MM.1S (cell line): ENCODE results near the gene KIFBP.

Experiments used
- DNase-seq: peaks from one replicate; pipeline ENCODE4 v3.0.0-alpha.2; 2015
- H2AFZ ChIP-seq: fragments of 300-600 bp; sonication (generic); 2 replicates; pipeline ENCODE4 v1.6.0; 2016; ENCODE audit warnings: antibody characterized with exemption, low read length
- H3F3A ChIP-seq: fragments of 300-600 bp; sonication (generic); 2 replicates; pipeline ENCODE4 v1.6.1; 2016; ENCODE audit warnings: mild to moderate bottlenecking, antibody characterized with exemption, low read length, moderate library complexity, mixed read lengths; ENCODE audit not compliant: insufficient read depth
- H3K27ac ChIP-seq: fragments of 300-600 bp; sonication (generic); 2 replicates; pipeline ENCODE4 v1.5.1; 2016; ENCODE audit warnings: mild to moderate bottlenecking, low read length
- H3K27me3 ChIP-seq: fragments of 300-600 bp; sonication (generic); replicated peaks from 2 replicates; pipeline ENCODE4 v1.6.0; 2016; ENCODE audit warnings: low read length; ENCODE audit not compliant: insufficient read depth
- H3K36me3 ChIP-seq: fragments of 300-600 bp; sonication (generic); replicated peaks from 2 replicates; pipeline ENCODE4 v1.6.1; 2016; ENCODE audit warnings: mild to moderate bottlenecking, low read length, mixed read lengths; ENCODE audit not compliant: insufficient read depth
- H3K4me1 ChIP-seq: fragments of 300-600 bp; sonication (generic); 2 replicates; pipeline ENCODE4 v1.6.1; 2016; ENCODE audit warnings: low read length, mixed read lengths
- H3K4me2 ChIP-seq: fragments of 300-600 bp; sonication (generic); 2 replicates; pipeline ENCODE4 v1.6.0; 2016; ENCODE audit warnings: low read depth, low read length
- H3K4me3 ChIP-seq: fragments of 300-600 bp; sonication (generic); 2 replicates; pipeline ENCODE4 v1.5.1; 2016; ENCODE audit warnings: low read length, mixed read lengths
- H3K79me2 ChIP-seq: fragments of 300-600 bp; sonication (generic); 2 replicates; pipeline ENCODE4 v1.6.1; 2016; ENCODE audit warnings: mixed run types, low read length, mixed read lengths
- H3K9ac ChIP-seq: fragments of 300-600 bp; sonication (generic); 2 replicates; pipeline ENCODE4 v1.6.1; 2016; ENCODE audit warnings: low read length, mixed read lengths
- H3K9me2 ChIP-seq: fragments of 300-600 bp; sonication (generic); replicated peaks from 2 replicates; pipeline ENCODE4 v1.6.1; 2016; ENCODE audit warnings: mild to moderate bottlenecking, low read length, mixed read lengths; ENCODE audit not compliant: insufficient read depth
- H3K9me3 ChIP-seq: fragments of 300-600 bp; sonication (generic); replicated peaks from 2 replicates; pipeline ENCODE4 v1.6.1; 2016; ENCODE audit warnings: mild to moderate bottlenecking, low read length, mixed read lengths; ENCODE audit not compliant: insufficient read depth
- H4K20me1 ChIP-seq: fragments of 300-600 bp; sonication (generic); 2 replicates; pipeline ENCODE4 v1.6.1; 2016; ENCODE audit warnings: mild to moderate bottlenecking, low read length, moderate library complexity, mixed read lengths; ENCODE audit not compliant: insufficient read depth
- EZH2 ChIP-seq: fragments of 300-600 bp; sonication (generic); optimal IDR thresholded peaks from 2 replicates; pipeline ENCODE3; 2017; ENCODE audit warnings: low read depth, mild to moderate bottlenecking, antibody characterized with exemption, low read length, mixed read lengths
- EZH2phosphoT487 ChIP-seq: fragments of 300-600 bp; sonication (generic); IDR thresholded peaks from 2 replicates; pipeline ENCODE4 v1.6.1; 2018; ENCODE audit warnings: antibody characterized with exemption, low read length
- TF ChIP-seq, protein P1 (sequence below): fragments of 300-600 bp; sonication (generic); IDR thresholded peaks from 2 replicates; pipeline ENCODE4 v1.5.1; 2016; ENCODE audit warnings: antibody characterized with exemption, low read length, mixed read lengths

KIFBP gene

DNA sequence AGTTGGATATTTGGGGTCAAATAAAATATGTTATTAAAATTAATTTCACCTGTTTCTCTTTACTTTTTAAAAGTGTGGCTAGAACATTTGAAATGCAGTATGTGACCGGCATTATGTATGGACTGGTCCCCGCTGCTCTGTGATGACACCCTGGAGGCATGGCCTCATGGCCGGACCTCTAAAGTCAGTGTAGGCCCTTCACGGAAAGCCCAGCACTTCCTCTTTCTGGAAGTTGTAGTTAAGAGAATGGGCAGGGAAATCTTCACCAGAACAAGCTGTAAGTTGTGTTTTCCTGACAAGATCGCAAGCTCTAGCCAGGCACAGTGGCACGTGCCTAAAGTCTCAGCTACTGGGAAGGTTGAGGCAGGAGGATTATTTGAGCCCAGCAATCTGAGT is 61.0 kb downstream of the KIFBP start:
- Histone ChIP-seq H3K27me3 (no peaks in the 10 kb centered on the region), H2AFZ (no peak overlapping the region), H3K79me2 (no peaks in the 10 kb centered on the region), H3K9me2 (no peaks in the 10 kb centered on the region), H3K36me3 (no peaks in the 10 kb centered on the region), H3F3A (peaks cover 13% of the 10 kb centered on the region), H3K4me2 (no peak overlapping the region), H3K4me1 (peaks cover 23% of the 10 kb centered on the region), H3K9ac (no peak overlapping the region), H3K9me3 (no peaks in the 10 kb centered on the region), H3K27ac (no peak overlapping the region), H3K4me3 (no peak overlapping the region), H4K20me1 (no peaks in the 10 kb centered on the region)
- no peak for TF ChIP-seq EZH2phosphoT487
- TF ChIP-seq, protein P1, sequence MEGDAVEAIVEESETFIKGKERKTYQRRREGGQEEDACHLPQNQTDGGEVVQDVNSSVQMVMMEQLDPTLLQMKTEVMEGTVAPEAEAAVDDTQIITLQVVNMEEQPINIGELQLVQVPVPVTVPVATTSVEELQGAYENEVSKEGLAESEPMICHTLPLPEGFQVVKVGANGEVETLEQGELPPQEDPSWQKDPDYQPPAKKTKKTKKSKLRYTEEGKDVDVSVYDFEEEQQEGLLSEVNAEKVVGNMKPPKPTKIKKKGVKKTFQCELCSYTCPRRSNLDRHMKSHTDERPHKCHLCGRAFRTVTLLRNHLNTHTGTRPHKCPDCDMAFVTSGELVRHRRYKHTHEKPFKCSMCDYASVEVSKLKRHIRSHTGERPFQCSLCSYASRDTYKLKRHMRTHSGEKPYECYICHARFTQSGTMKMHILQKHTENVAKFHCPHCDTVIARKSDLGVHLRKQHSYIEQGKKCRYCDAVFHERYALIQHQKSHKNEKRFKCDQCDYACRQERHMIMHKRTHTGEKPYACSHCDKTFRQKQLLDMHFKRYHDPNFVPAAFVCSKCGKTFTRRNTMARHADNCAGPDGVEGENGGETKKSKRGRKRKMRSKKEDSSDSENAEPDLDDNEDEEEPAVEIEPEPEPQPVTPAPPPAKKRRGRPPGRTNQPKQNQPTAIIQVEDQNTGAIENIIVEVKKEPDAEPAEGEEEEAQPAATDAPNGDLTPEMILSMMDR: no peak
- TF ChIP-seq EZH2: no peak
- no peak for DNase-seq

DNA sequence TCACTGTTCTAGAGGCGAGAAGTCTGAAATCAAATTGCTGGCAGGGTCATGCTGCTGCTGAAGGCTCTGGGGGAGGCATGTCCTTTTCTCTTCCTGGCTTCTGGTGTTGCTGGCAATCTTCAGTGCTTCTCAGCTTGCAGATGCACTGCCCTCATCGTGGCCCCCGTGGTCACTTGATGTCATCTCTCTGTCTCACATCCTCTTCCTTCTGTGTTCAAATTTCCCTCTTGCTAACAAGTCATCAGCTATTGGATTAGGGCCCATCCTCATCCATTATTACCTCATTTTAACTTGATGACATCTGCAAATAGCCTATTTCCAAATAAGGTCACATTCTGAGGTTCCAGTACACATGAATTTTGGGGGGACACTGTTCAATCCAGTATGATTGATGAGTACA is 62.7 kb downstream of the KIFBP start:
- Histone ChIP-seq H2AFZ (no peak overlapping the region), H3K4me1 (peaks cover 6% of the 10 kb centered on the region; the same call in 1 of the 2 replicates), H4K20me1 (no peaks in the 10 kb centered on the region), H3K9ac (no peak overlapping the region), H3K79me2 (no peaks in the 10 kb centered on the region), H3F3A (no peaks in the 10 kb centered on the region), H3K4me3 (no peak overlapping the region), H3K9me3 (no peaks in the 10 kb centered on the region), H3K27me3 (no peaks in the 10 kb centered on the region), H3K9me2 (no peaks in the 10 kb centered on the region), H3K36me3 (no peaks in the 10 kb centered on the region), H3K4me2 (no peak overlapping the region), H3K27ac (no peak overlapping the region)
- TF ChIP-seq EZH2: no peak
- TF ChIP-seq EZH2phosphoT487: no peak
- TF ChIP-seq, protein P1: no peak
- DNase-seq: no peak

DNA sequence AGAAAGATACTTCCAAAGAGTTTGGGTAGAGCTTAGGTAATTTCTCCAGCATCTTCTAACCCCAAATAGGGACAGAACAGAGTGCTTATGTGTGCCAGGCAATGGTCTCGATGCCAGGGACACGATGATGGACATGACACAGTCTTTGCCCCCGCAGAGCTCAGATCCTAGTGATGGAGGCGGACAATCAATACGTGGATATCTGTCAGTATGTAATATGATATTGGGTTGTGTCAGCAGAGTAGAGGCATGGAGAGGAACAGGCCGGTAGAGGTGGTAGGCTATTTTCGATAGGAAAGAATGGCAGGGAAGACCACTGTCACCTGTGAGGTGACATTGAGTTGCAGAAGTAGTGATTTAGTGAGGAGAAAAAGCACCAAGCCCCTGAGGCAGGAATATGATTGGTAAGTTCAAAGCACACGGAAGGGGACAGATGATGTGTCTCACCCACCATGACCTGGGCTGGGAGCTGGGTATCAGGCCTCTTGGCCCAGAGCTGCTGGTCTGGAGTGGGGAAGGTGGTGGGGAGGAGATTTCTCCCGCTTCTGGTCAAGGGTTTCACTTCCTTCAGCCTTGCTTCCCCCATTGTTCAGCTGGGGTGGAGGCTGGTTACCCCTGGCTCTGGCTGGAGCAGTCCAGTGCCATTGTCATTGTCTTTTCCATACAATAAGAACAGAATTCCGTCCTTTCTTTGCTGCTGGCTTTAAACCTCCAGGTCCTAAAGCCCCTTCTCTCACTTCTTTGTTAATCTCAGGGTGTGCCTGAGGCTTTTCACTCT is 63.3 kb downstream of the KIFBP start:
- H3K4me2 ChIP-seq: no peak overlapping the region
- no peak for DNase-seq
- H3K27ac ChIP-seq: no peak overlapping the region
- H3K9me2 ChIP-seq: no peaks in the 10 kb centered on the region
- peaks cover 4% of the 10 kb centered on the region; the same call in 1 of the 2 replicates for H3K4me1 ChIP-seq
- H3F3A ChIP-seq: no peaks in the 10 kb centered on the region
- no peak overlapping the region for H2AFZ ChIP-seq
- H3K36me3 ChIP-seq: no peaks in the 10 kb centered on the region
- H3K9me3 ChIP-seq: no peaks in the 10 kb centered on the region
- no peaks in the 10 kb centered on the region for H4K20me1 ChIP-seq
- TF ChIP-seq EZH2 (no peak), EZH2phosphoT487 (no peak)
- TF ChIP-seq, protein P1: no peak
- no peak overlapping the region for H3K9ac ChIP-seq
- H3K27me3 ChIP-seq: no peaks in the 10 kb centered on the region
- no peaks in the 10 kb centered on the region for H3K79me2 ChIP-seq
- H3K4me3 ChIP-seq: no peak overlapping the region
